H9 (cell line): ENCODE measurements around the gene ITSN2. TPM values are rescaled to one million over a fixed set of nuclear protein-coding genes. Genes with fewer than 3 reads are reported as not detected.

Experiments used
- DNase-seq: peaks from one replicate; pipeline ENCODE4 v3.0.0-alpha.2; 2017
- H2AFZ ChIP-seq: one replicate; pipeline ENCODE4 v1.6.1; 2013; ENCODE audit warnings: mild to moderate bottlenecking, low read length, control low read depth, moderate library complexity
- H2AK5ac ChIP-seq: 2 replicates; pipeline ENCODE4 v1.6.1; 2013; ENCODE audit warnings: low read length, control low read depth, mixed read lengths; ENCODE audit not compliant: insufficient read length
- H2BK120ac ChIP-seq: one replicate; pipeline ENCODE4 v1.6.1; 2013; ENCODE audit warnings: low read depth, mild to moderate bottlenecking, low read length, control low read depth, inconsistent platforms; ENCODE audit not compliant: poor library complexity, severe bottlenecking
- H2BK12ac ChIP-seq: 2 replicates; pipeline ENCODE4 v1.6.1; 2013; ENCODE audit warnings: low read length, control low read depth, mixed read lengths, low read depth; ENCODE audit not compliant: insufficient read length
- H2BK15ac ChIP-seq: 2 replicates; pipeline ENCODE4 v1.6.1; 2013; ENCODE audit warnings: low read depth, low read length, control low read depth
- H2BK20ac ChIP-seq: one replicate; pipeline ENCODE4 v1.6.1; 2013; ENCODE audit warnings: low read depth, mild to moderate bottlenecking, low read length, control low read depth, inconsistent platforms; ENCODE audit not compliant: poor library complexity, severe bottlenecking
- H2BK5ac ChIP-seq: 2 replicates; pipeline ENCODE4 v1.6.1; 2013; ENCODE audit warnings: low read length, control low read depth, mixed read lengths; ENCODE audit not compliant: insufficient read length
- H3K14ac ChIP-seq: 2 replicates; pipeline ENCODE4 v1.6.1; 2013; ENCODE audit warnings: low read length, control low read depth; ENCODE audit not compliant: insufficient read depth
- H3K18ac ChIP-seq: 2 replicates; pipeline ENCODE4 v1.6.1; 2013; ENCODE audit warnings: low read depth, mild to moderate bottlenecking, mixed read lengths, low read length, control low read depth; ENCODE audit not compliant: insufficient read length
- H3K23ac ChIP-seq: 2 replicates; pipeline ENCODE4 v1.6.1; 2013; ENCODE audit warnings: low read length, control low read depth, mixed read lengths, low read depth; ENCODE audit not compliant: insufficient read length
- H3K23me2 ChIP-seq: 2 replicates; pipeline ENCODE4 v1.6.1; 2013; ENCODE audit warnings: low read depth, mild to moderate bottlenecking, mixed read lengths, low read length, control low read depth; ENCODE audit not compliant: insufficient read length, poor library complexity, severe bottlenecking
- H3K27ac ChIP-seq: 2 replicates; pipeline ENCODE4 v1.5.1; 2013; ENCODE audit warnings: low read length, control low read depth, mixed read lengths, low read depth; ENCODE audit not compliant: insufficient read length
- H3K27me3 ChIP-seq: 2 replicates; pipeline ENCODE4 v1.6.1; 2013; ENCODE audit warnings: low read length, control low read depth, inconsistent platforms; ENCODE audit not compliant: insufficient read depth
- H3K4ac ChIP-seq: 2 replicates; pipeline ENCODE4 v1.6.1; 2013; ENCODE audit warnings: low read depth, mild to moderate bottlenecking, control low read depth, inconsistent platforms, low read length, moderate library complexity
- H3K4me1 ChIP-seq: 2 replicates; pipeline ENCODE4 v1.6.1; 2013; ENCODE audit warnings: low read length, control low read depth, inconsistent platforms; ENCODE audit not compliant: insufficient read depth
- H3K4me2 ChIP-seq: 2 replicates; pipeline ENCODE4 v1.6.1; 2013; ENCODE audit warnings: low read length, control low read depth, mixed read lengths; ENCODE audit not compliant: insufficient read length, insufficient read depth
- H3K56ac ChIP-seq: 2 replicates; pipeline ENCODE4 v1.6.1; 2013; ENCODE audit warnings: low read depth, mild to moderate bottlenecking, mixed read lengths, low read length, control low read depth; ENCODE audit not compliant: insufficient read length
- H3K79me1 ChIP-seq: 2 replicates; pipeline ENCODE4 v1.6.1; 2013; ENCODE audit warnings: low read depth, mild to moderate bottlenecking, moderate library complexity, low read length, control low read depth, inconsistent platforms; ENCODE audit not compliant: insufficient read depth, poor library complexity, severe bottlenecking
- H3K79me2 ChIP-seq: 2 replicates; pipeline ENCODE4 v1.6.1; 2013; ENCODE audit warnings: low read length, control low read depth, inconsistent platforms; ENCODE audit not compliant: insufficient read depth
- H3K9ac ChIP-seq: 2 replicates; pipeline ENCODE4 v1.6.1; 2013; ENCODE audit warnings: low read length, control low read depth, mixed read lengths; ENCODE audit not compliant: insufficient read length; ENCODE audit errors: extremely low read depth
- H3K9me3 ChIP-seq: one replicate; pipeline ENCODE4 v1.6.1; 2013; ENCODE audit warnings: low read depth, low read length, inconsistent platforms; ENCODE audit not compliant: control insufficient read depth
- H3T11ph ChIP-seq: one replicate; pipeline ENCODE4 v1.6.1; 2013; ENCODE audit warnings: mild to moderate bottlenecking, low read length, control low read depth, inconsistent platforms
- H4K20me1 ChIP-seq: one replicate; pipeline ENCODE4 v1.6.1; 2013; ENCODE audit not compliant: control insufficient read depth, insufficient read length, insufficient read depth
- H4K5ac ChIP-seq: 2 replicates; pipeline ENCODE4 v1.6.1; 2013; ENCODE audit warnings: low read depth, mild to moderate bottlenecking, mixed read lengths, low read length, control low read depth; ENCODE audit not compliant: insufficient read length
- H4K8ac ChIP-seq: replicated peaks from 2 replicates; pipeline ENCODE4 v1.6.1; 2013; ENCODE audit warnings: low read length, control low read depth, mixed read lengths, low read depth; ENCODE audit not compliant: insufficient read length
- H4K91ac ChIP-seq: 2 replicates; pipeline ENCODE4 v1.6.1; 2013; ENCODE audit warnings: low read depth, mild to moderate bottlenecking, moderate library complexity, mixed read lengths, low read length, control low read depth; ENCODE audit not compliant: insufficient read length
- H3K27ac Mint-ChIP-seq, 3 experiments: 2 replicates in 2 of 3; 3 replicates in 1 of 3; pipeline ENCODE4 v1.8.0; 2020 to 2021; ENCODE audit warnings: mixed read lengths in 3 of 3, mild to moderate bottlenecking in 1 of 3, moderate library complexity in 1 of 3
- H3K27me3 Mint-ChIP-seq: 2 replicates; pipeline ENCODE4 v1.8.0; 2021; ENCODE audit warnings: low read depth, mild to moderate bottlenecking, moderate library complexity, mixed read lengths
- H3K36me3 Mint-ChIP-seq, 3 experiments: 2 replicates in 2 of 3; 3 replicates in 1 of 3; pipeline ENCODE4 v1.8.0; 2020 to 2021; ENCODE audit warnings: low read depth in 3 of 3, mixed read lengths in 3 of 3; ENCODE audit not compliant: insufficient read depth in 1 of 3
- H3K4me1 Mint-ChIP-seq, 2 experiments: 2 replicates each; pipeline ENCODE4 v1.8.0; 2020; ENCODE audit warnings: mixed read lengths in 2 of 2
- H3K4me3 Mint-ChIP-seq, 2 experiments: 2 replicates in 1 of 2; 3 replicates in 1 of 2; pipeline ENCODE4 v1.8.0; 2020 to 2021; ENCODE audit warnings: mild to moderate bottlenecking in 2 of 2, mixed read lengths in 2 of 2, moderate library complexity in 1 of 2
- H3K9me3 Mint-ChIP-seq, 2 experiments: 2 replicates in 1 of 2; 3 replicates in 1 of 2; pipeline ENCODE4 v1.8.0; 2020; ENCODE audit warnings: mild to moderate bottlenecking in 2 of 2, mixed read lengths in 2 of 2, moderate library complexity in 1 of 2
- CTCF ChIP-seq: fragments of 200-600 bp; sonication (generic); conservative IDR thresholded peaks from 3 replicates; pipeline ENCODE4 v1.8.0; 2021; ENCODE audit warnings: antibody characterized with exemption, mild to moderate bottlenecking
- WGBS: extraction: QIAGEN DNeasy Blood & Tissue Kit; methylation state at CpG from one replicate; pipeline ENCODE4 v1.1.7; 2013; ENCODE audit warnings: missing lambda C conversion rate, low lambda C conversion rate, mixed read lengths; ENCODE audit not compliant: insufficient read length; ENCODE audit errors: extremely low coverage; 5-methylcytosine and 5-hydroxymethylcytosine counted together
- total RNA-seq: library from RNA; stranded (reverse); gene quantifications from 2 replicates; pipeline ENCODE4 v1.2.1, GENCODE V29; 2021

ITSN2 gene
- total RNA-seq, 1 experiment from 2014 or later: 17.0 TPM

- no peaks in the 10 kb centered on the region for H3K36me3 Mint-ChIP-seq
- H3K9ac ChIP-seq: no peak overlapping the region
- no peak for DNase-seq
- no peaks in the 10 kb centered on the region for H3K79me1 ChIP-seq
- H2BK20ac ChIP-seq: no peak overlapping the region
- H2BK120ac ChIP-seq: no peak overlapping the region
- no peak overlapping the region for H3K4me2 ChIP-seq
- no peaks in the 10 kb centered on the region for H3K27me3 Mint-ChIP-seq
- no peaks in the 10 kb centered on the region for H3K23me2 ChIP-seq
- no peak overlapping the region for H4K91ac ChIP-seq
- H3K4me3 Mint-ChIP-seq: no peak overlapping the region
- H3T11ph ChIP-seq: no peak overlapping the region
- H4K20me1 ChIP-seq: no peaks in the 10 kb centered on the region
- H3K4me1 ChIP-seq: peaks cover 4% of the 10 kb centered on the region; the same call in 1 of the 2 replicates
- H4K8ac ChIP-seq: no peak overlapping the region
- H3K23ac ChIP-seq: no peak overlapping the region
- peaks cover 6 to 8% of the 10 kb centered on the region in 2 experiments for H3K4me1 Mint-ChIP-seq
- H2BK12ac ChIP-seq: no peak overlapping the region
- no peak overlapping the region for H3K56ac ChIP-seq
- TF ChIP-seq CTCF: no peak
- H3K4ac ChIP-seq: no peak overlapping the region
- H4K5ac ChIP-seq: no peak overlapping the region
- H2AK5ac ChIP-seq: no peak overlapping the region
- no peaks in the 10 kb centered on the region for H3K9me3 ChIP-seq
- no peak overlapping the region for H3K27ac Mint-ChIP-seq
- H2BK5ac ChIP-seq: no peak overlapping the region
- H3K18ac ChIP-seq: no peak overlapping the region
- H3K14ac ChIP-seq: no peak overlapping the region
- H3K27ac ChIP-seq: no peak overlapping the region
- WGBS: no CpG with 5 or more reads among the region's 2 CpGs
- no peaks in the 10 kb centered on the region for H3K79me2 ChIP-seq
- H3K27me3 ChIP-seq: no peaks in the 10 kb centered on the region
- no peaks in the 10 kb centered on the region for H3K9me3 Mint-ChIP-seq
- H2BK15ac ChIP-seq: no peak overlapping the region
- no peak overlapping the region for H2AFZ ChIP-seq
Observed at GRCh38 chr2:24280645-24281044, 79.7 kb downstream of the ITSN2 start.
